ENCODE measurements around the gene GPRC5C.

Gene GPRC5C

DNA sequence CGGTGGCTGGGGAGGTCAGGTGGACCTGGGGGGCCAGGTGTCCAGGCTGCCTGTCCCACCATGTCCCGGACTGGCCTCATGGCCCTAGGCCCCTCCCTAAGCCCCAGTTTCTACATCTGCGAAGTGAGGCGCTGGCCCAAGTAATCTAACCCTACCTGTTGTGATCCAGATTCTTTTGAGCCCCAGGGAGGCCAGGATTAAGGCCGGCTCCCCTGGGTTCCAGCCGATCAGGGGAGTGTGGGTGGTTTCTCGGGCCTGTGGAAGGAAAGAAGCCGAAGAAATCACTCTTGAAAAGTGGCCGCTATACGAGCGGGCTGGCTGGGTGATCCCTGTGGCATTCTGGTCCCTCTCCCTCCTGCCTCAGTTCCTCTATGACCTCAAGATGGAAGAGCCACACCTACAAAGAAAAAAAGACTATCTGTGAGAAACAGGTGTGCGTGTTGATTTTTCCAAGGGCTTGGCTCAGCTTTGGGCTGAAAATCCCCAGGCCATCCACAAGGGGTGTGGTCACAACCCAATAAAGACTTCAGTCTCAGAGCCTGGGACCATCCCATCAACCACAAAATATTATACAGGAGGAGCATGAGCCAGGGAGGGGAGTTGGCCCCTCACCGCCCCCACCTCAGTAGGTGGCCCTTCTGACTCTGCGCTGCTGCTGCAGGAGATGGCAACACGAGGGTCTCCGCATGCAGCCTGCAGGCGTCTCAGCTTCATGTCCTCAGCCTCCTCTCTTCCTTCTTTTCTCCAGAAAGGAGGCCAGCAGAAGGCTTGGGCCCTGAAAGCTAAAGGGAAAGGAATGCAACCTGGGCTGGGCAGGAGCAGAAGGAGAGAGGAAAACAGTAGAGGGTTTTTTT is 44.3 kb upstream of the GPRC5C start:
- Histone ChIP-seq H3K27ac (ENCODE audit: low read depth, low read length) (no peak overlapping the region), H3K36me3 (ENCODE audit: control insufficient read depth in 1 of 2, insufficient read depth in 2 of 2, low read length in 2 of 2) (no peaks in the 10 kb centered on the region), H2BK5ac (ENCODE audit: low read depth, low read length, poor library complexity) (no peak overlapping the region), H3K4me2 (ENCODE audit: low read length) (no peak overlapping the region), H2AK5ac (ENCODE audit: low read length) (no peak overlapping the region), H4K91ac (ENCODE audit: low read depth, low read length) (no peak overlapping the region), H3K79me1 (ENCODE audit: low read length) (no peaks in the 10 kb centered on the region), H3K18ac (ENCODE audit: low read length) (no peak overlapping the region), H2BK12ac (ENCODE audit: low read length) (no peak overlapping the region), H3K9ac (ENCODE audit: low read length) (no peak overlapping the region), H3K9me3 (ENCODE audit: insufficient read depth, low read depth, low read length) (no peaks in the 10 kb centered on the region), H4K8ac (ENCODE audit: low read depth, low read length) (no peak overlapping the region), H3K27me3 (ENCODE audit: insufficient read depth, low read length) (no peaks in the 10 kb centered on the region), H3K4me1 (ENCODE audit: control insufficient read depth in 1 of 2, insufficient read depth in 2 of 2, low read length in 2 of 2) (no peaks in the 10 kb centered on the region), H3K4me3 (ENCODE audit: low read depth, low read length) (no peak overlapping the region), H2BK120ac (ENCODE audit: insufficient read depth, low read length, poor library complexity) (no peak overlapping the region), H3K79me2 (ENCODE audit: control insufficient read depth, insufficient read depth, low read length, poor library complexity) (no peaks in the 10 kb centered on the region), H2AFZ (ENCODE audit: insufficient read depth, low read length, poor library complexity) (no peak overlapping the region), H3K4ac (ENCODE audit: low read depth, low read length) (no peak overlapping the region), H3K14ac (ENCODE audit: low read length) (no peak overlapping the region), H4K12ac (ENCODE audit: low read depth, low read length) (no peak overlapping the region), H3K23ac (ENCODE audit: low read length) (no peak overlapping the region)
- no CpG with 5 or more reads among the region's 17 CpGs for WGBS (ENCODE audit: extremely low coverage, insufficient coverage, insufficient read length)
- no peak for DNase-seq

GRCh38 chr17:74389084-74389753 is 42.7 kb upstream of the GPRC5C start:
- H3K23ac ChIP-seq (ENCODE audit: low read length): no peak overlapping the region
- no peak overlapping the region for H3K27ac ChIP-seq (ENCODE audit: low read depth, low read length)
- H2BK120ac ChIP-seq (ENCODE audit: insufficient read depth, low read length, poor library complexity): no peak overlapping the region
- no CpG with 5 or more reads among the region's 12 CpGs for WGBS (ENCODE audit: extremely low coverage, insufficient coverage, insufficient read length)
- no peak overlapping the region for H2AFZ ChIP-seq (ENCODE audit: insufficient read depth, low read length, poor library complexity)
- H4K91ac ChIP-seq (ENCODE audit: low read depth, low read length): no peak overlapping the region
- no peaks in the 10 kb centered on the region for H3K9me3 ChIP-seq (ENCODE audit: insufficient read depth, low read depth, low read length)
- no peak overlapping the region for H2AK5ac ChIP-seq (ENCODE audit: low read length)
- no peak overlapping the region for H4K8ac ChIP-seq (ENCODE audit: low read depth, low read length)
- H2BK5ac ChIP-seq (ENCODE audit: low read depth, low read length, poor library complexity): no peak overlapping the region
- H3K4me3 ChIP-seq (ENCODE audit: low read depth, low read length): no peak overlapping the region
- no peak overlapping the region for H2BK12ac ChIP-seq (ENCODE audit: low read length)
- H3K14ac ChIP-seq (ENCODE audit: low read length): no peak overlapping the region
- no peaks in the 10 kb centered on the region for H3K79me1 ChIP-seq (ENCODE audit: low read length)
- DNase-seq: no peak
- no peaks in the 10 kb centered on the region for H3K79me2 ChIP-seq (ENCODE audit: control insufficient read depth, insufficient read depth, low read length, poor library complexity)
- H3K4me2 ChIP-seq (ENCODE audit: low read length): no peak overlapping the region
- H3K36me3 ChIP-seq (ENCODE audit: control insufficient read depth in 1 of 2, insufficient read depth in 2 of 2, low read length in 2 of 2): no peaks in the 10 kb centered on the region
- no peak overlapping the region for H3K18ac ChIP-seq (ENCODE audit: low read length)
- H3K4me1 ChIP-seq (ENCODE audit: control insufficient read depth in 1 of 2, insufficient read depth in 2 of 2, low read length in 2 of 2): no peaks in the 10 kb centered on the region
- no peak overlapping the region for H3K4ac ChIP-seq (ENCODE audit: low read depth, low read length)
- no peak overlapping the region for H4K12ac ChIP-seq (ENCODE audit: low read depth, low read length)
- no peak overlapping the region for H3K9ac ChIP-seq (ENCODE audit: low read length)
- no peaks in the 10 kb centered on the region for H3K27me3 ChIP-seq (ENCODE audit: insufficient read depth, low read length)

- Histone ChIP-seq H3K4ac (ENCODE audit: low read depth, low read length) (no peak overlapping the region), H4K8ac (ENCODE audit: low read depth, low read length) (no peak overlapping the region), H3K18ac (ENCODE audit: low read length) (no peak overlapping the region), H3K23ac (ENCODE audit: low read length) (no peak overlapping the region), H2AFZ (ENCODE audit: insufficient read depth, low read length, poor library complexity) (no peak overlapping the region), H3K4me3 (ENCODE audit: low read depth, low read length) (no peak overlapping the region), H4K12ac (ENCODE audit: low read depth, low read length) (no peak overlapping the region), H3K79me1 (ENCODE audit: low read length) (no peaks in the 10 kb centered on the region), H3K14ac (ENCODE audit: low read length) (no peak overlapping the region), H3K36me3 (ENCODE audit: control insufficient read depth in 1 of 2, insufficient read depth in 2 of 2, low read length in 2 of 2) (no peaks in the 10 kb centered on the region), H3K4me1 (ENCODE audit: control insufficient read depth in 1 of 2, insufficient read depth in 2 of 2, low read length in 2 of 2) (peaks cover 2 to 4% of the 10 kb centered on the region in 2 experiments), H3K27ac (ENCODE audit: low read depth, low read length) (no peak overlapping the region), H3K9me3 (ENCODE audit: insufficient read depth, low read depth, low read length) (peaks cover 2% of the 10 kb centered on the region), H2BK5ac (ENCODE audit: low read depth, low read length, poor library complexity) (no peak overlapping the region), H3K9ac (ENCODE audit: low read length) (no peak overlapping the region), H3K4me2 (ENCODE audit: low read length) (no peak overlapping the region), H2AK5ac (ENCODE audit: low read length) (no peak overlapping the region), H4K91ac (ENCODE audit: low read depth, low read length) (no peak overlapping the region), H3K79me2 (ENCODE audit: control insufficient read depth, insufficient read depth, low read length, poor library complexity) (no peaks in the 10 kb centered on the region), H2BK120ac (ENCODE audit: insufficient read depth, low read length, poor library complexity) (no peak overlapping the region), H2BK12ac (ENCODE audit: low read length) (no peak overlapping the region), H3K27me3 (ENCODE audit: insufficient read depth, low read length) (no peaks in the 10 kb centered on the region)
- WGBS (ENCODE audit: extremely low coverage, insufficient coverage, insufficient read length): no CpG with 5 or more reads among the region's 2 CpGs
- DNase-seq: no peak
Observed at GRCh38 chr17:74389937-74390679, 41.8 kb upstream of the GPRC5C start.

- Histone ChIP-seq H4K8ac (ENCODE audit: low read depth, low read length) (no peak overlapping the region), H2BK5ac (ENCODE audit: low read depth, low read length, poor library complexity) (no peak overlapping the region), H3K79me1 (ENCODE audit: low read length) (no peaks in the 10 kb centered on the region), H3K79me2 (ENCODE audit: control insufficient read depth, insufficient read depth, low read length, poor library complexity) (no peaks in the 10 kb centered on the region), H3K4me1 (ENCODE audit: control insufficient read depth in 1 of 2, insufficient read depth in 2 of 2, low read length in 2 of 2) (peaks cover 6 to 8% of the 10 kb centered on the region in 2 experiments), H4K12ac (ENCODE audit: low read depth, low read length) (no peak overlapping the region), H2AK5ac (ENCODE audit: low read length) (no peak overlapping the region), H3K23ac (ENCODE audit: low read length) (no peak overlapping the region), H3K4me3 (ENCODE audit: low read depth, low read length) (no peak overlapping the region), H2BK12ac (ENCODE audit: low read length) (no peak overlapping the region), H3K27ac (ENCODE audit: low read depth, low read length) (no peak overlapping the region), H3K9ac (ENCODE audit: low read length) (no peak overlapping the region), H3K27me3 (ENCODE audit: insufficient read depth, low read length) (no peaks in the 10 kb centered on the region), H3K9me3 (ENCODE audit: insufficient read depth, low read depth, low read length) (peaks cover 2% of the 10 kb centered on the region), H4K91ac (ENCODE audit: low read depth, low read length) (no peak overlapping the region), H3K18ac (ENCODE audit: low read length) (no peak overlapping the region), H3K14ac (ENCODE audit: low read length) (no peak overlapping the region), H3K36me3 (ENCODE audit: control insufficient read depth in 1 of 2, insufficient read depth in 2 of 2, low read length in 2 of 2) (no peaks in the 10 kb centered on the region), H3K4ac (ENCODE audit: low read depth, low read length) (no peak overlapping the region), H2BK120ac (ENCODE audit: insufficient read depth, low read length, poor library complexity) (no peak overlapping the region), H3K4me2 (ENCODE audit: low read length) (no peak overlapping the region), H2AFZ (ENCODE audit: insufficient read depth, low read length, poor library complexity) (no peak overlapping the region)
- DNase-seq: no peak
- whole genome bisulfite sequencing (ENCODE audit: extremely low coverage, insufficient coverage, insufficient read length): no CpG with 5 or more reads among the region's 11 CpGs
Observed at GRCh38 chr17:74390680-74391653, 40.9 kb upstream of the GPRC5C start.
